HG02884 (cell line): ENCODE data around the gene CPNE5.

Experiments
- ATAC-seq: cut with Tn5 transposase; IDR thresholded peaks from one replicate; pipeline ENCODE4 v1.9.1; 2021; ENCODE audit warnings: mild to moderate bottlenecking, moderate library complexity; ENCODE audit not compliant: unreplicated experiment

Gene CPNE5

GRCh38 chr6:36769183-36769675 is 70.0 kb downstream of the CPNE5 start:
- ATAC-seq, result no peak

DNA sequence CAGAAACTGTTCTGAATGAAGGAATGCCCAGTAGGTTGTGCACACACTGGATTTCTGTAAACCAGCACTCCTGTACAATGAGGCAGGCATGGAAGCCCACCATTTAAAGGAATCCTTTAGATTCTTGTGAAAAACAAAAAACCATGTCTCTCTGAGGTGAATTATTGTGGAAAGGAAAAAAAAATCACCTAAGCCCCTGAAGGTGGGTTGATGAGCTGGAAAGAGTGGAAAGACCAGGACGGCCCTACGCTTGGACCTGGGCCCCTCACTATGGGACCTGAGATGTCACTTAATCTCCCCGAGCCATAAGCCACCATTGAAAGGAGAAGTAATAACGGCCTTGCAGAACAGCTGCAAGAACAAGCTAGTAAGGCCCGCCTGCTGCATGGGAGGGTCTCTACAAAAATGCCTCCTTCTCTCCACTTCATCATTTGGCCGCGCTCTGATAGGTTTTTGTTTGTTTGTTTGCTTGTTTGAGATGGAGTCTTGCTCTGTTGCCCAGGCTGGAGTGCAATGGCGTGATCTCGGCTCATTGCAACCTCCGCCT is 72.8 kb downstream of the CPNE5 start:
- no peak for ATAC-seq

DNA sequence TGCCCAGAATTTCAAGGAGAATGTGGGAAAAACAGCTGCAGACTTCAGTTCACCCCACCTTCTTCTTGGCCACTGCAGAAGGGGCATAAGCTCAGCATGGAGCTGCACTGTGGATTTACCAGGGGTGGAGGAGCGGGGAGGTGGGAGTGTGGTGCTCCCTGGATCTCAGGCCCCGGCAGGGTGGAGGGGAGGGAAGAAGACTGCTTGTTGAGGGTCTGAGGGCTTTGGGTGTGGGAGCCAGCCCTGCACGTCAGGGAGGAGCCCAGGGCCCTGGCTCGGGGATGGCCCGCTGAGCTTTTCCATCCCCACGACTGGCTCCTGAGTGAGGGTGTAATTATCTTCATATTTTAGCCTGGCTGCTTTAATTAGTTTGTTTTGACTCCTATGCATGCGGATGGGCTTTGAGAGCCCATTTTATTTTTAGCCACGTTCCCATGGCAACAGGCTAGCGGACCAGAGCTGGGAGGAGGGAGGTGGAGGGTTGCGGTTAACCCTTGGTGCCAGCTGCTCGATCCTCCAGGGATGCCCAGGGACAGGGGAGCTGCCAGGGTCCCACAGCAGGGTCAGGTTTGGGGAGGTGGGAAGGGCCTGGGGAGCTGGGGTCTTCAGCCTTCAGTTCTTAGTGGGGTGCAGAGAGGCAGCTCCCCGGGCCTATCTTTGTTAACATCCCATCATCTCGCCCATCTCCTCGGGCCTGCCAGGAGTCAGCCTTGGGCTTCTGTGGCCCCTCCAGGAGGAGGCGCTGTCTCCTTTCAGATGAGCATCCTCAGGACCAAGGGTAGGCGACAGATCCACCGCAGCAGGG is 73.4 kb downstream of the CPNE5 start:
- no peak for ATAC-seq

- ATAC-seq, result no peak
Measured at GRCh38 chr6:36765190-36765589, 74.1 kb downstream of the CPNE5 start.

GRCh38 chr6:36762123-36762522 is 77.1 kb downstream of the CPNE5 start:
- no peak for ATAC-seq

DNA sequence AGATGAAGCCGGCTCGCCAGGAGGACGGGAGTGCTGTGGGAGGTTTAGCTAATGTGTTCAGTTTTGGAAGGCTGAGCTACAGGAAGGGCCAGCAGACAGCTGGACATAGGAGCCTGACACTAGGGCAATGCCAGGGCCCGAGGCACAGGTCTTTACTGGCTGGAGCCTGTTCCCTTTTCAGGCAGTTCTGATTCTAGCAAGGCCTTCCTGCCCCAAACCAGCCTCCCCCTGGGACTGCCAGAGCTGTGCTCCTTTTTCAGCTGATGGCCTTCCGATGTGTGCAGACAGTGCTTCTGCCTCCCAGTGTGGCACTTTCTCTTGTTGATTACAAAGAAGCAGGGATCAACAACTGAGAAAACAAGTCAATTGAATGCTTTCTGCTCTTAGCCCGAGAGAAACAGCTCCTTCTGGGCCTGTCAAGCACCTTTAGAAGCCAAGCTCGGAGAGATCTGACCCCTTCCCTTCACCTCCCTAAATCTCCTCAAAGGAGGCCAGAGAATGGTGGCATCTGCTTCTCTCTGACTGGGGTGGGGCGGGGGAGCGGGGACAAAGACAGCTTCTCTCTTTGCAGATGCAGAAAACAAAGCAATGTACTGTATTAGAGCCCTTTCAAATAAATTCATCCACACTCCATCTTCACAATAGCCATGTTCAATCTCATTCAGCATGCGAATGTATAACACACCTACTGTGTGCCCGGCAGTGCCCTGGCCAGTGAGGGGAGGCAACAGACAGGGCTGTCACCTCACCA is 78.4 kb downstream of the CPNE5 start:
- ATAC-seq, result no peak

DNA sequence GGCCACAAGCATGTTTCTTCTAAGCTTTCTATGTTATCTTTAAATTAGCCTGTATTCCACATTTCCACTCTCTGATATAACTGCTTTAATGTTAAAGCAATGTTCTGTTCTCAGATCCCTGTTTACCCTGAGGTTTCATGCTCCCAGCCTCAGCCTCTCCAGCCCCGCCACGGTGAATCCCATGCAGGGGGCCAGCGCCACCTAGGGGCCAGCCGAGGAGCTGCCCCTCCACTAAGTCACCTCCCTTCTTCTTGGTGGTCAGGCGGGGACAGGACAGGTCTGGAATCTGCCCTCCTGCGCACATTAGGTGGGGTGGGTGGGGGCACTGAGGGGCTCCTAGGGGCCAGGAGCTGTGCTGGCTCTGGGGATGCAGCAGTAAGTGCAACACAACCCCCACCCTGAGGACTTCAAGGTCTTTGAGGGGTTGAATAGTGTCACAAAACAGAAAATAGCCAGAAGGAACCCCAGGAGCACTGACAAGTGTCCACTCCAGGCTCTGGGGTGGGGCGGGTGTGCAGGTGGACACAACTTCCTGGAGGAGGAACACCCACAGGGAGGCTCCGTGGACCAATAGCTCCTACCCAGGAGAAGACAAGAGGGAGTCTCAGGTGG is 80.0 kb downstream of the CPNE5 start:
- no peak for ATAC-seq

- ATAC-seq, result no peak
Measured at GRCh38 chr6:36758516-36759147, 80.6 kb downstream of the CPNE5 start.

DNA sequence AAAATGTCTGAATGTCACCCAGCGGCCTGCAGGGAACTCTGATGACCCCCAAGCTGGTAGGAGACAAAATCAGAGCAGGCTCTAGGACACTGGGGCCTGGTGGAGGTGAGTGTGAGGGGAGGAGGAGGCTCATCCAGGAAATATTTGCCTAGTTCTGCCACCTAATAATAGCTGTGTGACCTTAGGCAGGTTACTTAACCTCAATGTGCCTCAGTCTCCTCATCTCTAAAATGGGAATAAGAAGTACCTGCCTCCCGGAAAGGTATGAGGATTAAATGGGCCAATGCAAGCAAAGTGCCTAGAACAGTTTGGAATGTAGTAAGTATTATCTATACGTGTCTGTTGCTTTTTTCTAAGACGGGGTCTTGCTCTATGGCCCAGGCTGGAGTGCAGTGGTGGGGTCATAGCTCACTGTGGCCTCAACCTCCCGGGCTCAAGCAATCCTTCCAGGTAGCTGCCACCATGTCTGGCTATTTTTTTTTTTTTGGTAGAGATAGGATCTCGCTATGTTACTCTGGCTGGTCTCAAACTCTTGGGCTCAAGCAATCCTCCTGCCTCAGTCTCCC is 81.2 kb downstream of the CPNE5 start:
- ATAC-seq, result no peak

DNA sequence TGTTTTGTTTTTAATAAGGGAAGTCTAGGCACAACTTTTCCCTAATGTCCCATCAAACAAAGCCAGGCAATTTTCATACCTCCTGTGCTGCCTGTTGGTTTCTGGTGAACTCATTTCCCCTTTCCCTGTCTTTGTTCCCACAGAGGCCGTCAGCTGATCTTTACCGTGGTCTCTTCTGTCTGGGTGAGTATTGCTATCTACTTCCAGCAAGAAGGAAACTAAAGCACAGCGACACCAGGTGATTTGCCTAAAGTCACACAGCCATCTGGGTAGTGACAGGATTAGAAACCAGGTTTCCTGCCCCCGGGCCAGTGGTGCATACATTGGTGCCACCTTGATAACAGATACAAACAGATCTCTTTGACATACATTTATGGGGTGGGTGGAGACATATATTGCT is 82.0 kb downstream of the CPNE5 start:
- ATAC-seq, result no peak

DNA sequence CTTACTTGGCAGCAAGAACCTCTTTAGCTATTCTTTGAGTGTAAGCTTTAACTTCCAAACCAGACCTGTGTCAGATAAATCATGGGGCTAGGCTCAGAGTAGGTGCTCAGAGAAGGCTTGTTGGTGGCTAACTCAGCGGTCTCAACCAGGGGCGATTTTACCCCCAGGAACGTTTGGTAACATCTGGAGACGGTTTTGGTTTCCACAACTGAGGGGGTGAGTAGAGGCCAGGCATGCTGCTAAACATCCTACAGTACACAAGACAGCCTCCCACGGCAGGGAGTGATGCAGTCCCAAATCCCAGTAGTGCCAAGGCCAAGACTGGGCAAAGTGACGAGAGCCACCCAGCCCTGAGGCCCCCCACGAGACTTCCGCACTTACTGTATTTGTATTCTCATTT is 82.5 kb downstream of the CPNE5 start:
- ATAC-seq, result no peak

DNA sequence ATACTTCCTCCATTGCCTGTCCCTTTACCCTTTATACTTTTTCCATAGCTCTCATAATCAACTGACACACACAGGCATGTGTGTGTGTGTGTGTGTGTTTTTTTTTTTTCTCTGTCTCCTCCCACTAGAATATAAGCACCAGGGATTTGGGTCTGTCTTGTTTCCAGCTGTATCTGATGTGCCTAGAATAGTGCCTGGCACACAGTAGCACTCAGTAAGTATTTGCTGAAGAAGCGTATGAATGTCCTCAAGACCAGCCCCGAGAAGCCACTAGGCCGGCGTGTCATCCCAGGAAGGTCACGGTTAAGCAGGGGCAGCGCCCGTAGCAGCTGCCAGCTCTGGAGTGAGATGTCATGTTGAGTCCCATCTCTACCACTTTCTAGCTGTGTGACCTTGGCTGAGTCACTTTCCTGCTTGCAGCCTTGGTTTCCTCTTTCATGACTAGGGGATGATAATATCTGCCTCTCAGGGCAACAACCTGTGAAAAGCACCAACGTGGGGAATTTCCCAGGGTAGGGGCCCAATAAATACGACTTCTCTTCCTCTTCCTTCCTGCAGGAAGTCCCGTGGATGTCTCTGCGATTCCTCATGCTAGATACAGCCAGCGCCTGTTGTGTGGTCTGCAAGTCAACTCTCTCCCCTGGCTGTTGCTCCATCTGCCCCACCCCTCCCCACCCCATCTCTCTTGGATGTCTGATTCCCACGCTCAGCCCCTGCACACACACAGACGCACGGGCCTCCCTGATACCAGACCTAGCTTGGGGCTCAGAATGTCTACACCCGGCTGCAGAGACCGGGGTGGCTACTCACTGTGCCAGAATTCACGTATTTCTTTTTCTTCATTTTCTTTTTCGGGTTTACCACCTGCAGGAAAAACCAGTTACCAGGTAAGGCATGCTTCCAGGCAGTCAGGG is 83.6 kb downstream of the CPNE5 start:
- ATAC-seq, result peak; percentile 44

- no peak for ATAC-seq
Measured at GRCh38 chr6:36754582-36755434, 84.4 kb downstream of the CPNE5 start.

- ATAC-seq, result no peak
Measured at GRCh38 chr6:36753671-36754405, 85.4 kb downstream of the CPNE5 start.

DNA sequence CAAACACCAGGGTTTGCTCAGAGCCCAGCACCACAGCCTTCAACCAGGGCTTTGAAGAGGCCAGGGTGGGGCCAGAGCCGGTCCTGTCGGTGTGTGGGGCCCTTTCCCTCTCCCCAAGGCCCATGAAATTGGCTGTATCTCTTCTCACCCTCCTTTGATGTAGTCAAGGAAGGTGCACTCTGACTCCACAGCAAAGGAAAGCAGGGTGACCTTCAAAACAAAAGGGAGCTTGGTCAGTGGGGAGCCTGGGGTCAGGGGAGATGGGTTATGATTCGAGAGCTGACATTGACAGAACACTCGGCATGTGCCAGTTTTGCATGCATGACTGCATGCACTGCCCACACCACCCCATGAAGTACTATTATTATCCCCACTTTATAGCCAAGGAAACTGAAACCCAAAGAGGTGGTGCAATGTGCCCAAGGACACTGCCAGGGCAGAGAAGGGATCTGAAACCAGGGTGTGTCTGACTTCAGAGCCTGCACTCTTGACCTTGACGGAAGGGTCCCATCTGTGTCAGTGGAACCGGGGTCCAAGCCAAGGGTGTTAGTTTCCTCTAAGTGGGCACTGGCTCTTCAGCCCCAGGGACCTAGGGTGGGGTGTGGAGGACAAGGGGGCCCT is 86.2 kb downstream of the CPNE5 start:
- no peak for ATAC-seq

DNA sequence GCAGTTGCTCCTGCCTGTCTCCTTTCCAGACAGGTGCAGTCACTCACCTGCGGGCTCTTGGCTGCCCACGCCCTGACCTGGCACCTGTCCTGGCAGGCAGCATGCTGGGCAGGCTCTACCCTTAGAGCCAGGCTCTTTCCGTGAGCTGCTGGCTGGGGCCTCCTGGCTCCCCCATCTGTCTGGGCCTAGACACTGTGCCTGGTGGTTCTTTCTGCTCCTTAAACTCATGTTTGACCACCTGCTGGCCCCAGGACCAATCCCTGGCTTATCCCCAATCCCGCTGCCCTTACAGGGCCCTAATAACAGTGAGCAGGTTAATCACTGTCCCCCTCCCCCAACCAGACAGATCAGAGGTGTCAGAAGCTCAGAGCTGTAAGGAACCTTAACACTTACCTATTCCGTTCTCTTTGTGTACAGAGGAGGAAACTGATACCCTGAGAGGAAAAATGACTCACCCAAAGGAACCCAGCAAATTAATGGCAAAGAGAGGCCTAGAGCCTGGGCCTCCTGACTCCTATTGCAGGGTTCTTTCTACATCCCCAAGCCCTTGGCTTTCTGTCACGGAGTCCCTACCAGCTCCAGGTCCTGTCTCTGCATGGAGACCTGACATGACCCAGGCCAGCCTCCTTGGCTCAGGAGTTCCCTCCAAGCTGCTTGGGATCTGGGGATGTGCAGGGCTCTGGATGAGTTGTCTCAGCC is 86.9 kb downstream of the CPNE5 start:
- no peak for ATAC-seq

GRCh38 chr6:36751833-36752186 is 87.4 kb downstream of the CPNE5 start:
- no peak for ATAC-seq
